Measurements from ENCODE around the gene KRT20. TPM values are rescaled to one million over a fixed set of nuclear protein-coding genes. Genes with fewer than 3 reads are reported as not detected.

Gene KRT20
- total and polyA plus RNA-seq, 2 of the 13 experiments (the other 11 are each of a cell fraction or from before 2014, with no cell fraction given), result 0.13 to 0.20 TPM

DNA sequence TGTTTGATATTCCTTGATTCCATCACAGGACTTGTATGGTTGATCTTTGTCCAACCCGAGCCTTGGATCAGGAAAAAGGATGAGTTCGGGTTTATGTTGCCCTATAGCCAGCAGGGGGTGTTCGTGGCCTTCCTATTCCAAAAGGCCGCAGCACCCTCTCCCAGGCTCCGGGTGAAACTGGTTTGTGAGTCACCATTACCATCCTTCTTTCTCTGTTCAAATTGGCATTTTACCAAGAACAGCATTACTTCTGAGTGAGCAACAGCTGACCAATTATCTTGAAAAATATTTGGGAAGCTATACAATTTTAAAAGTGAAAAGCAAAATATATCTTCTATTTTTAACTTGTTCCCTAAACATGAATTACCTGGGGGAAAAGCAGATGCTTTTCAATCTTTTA lies 24.3 kb upstream of the KRT20 start (continued):
- TF ChIP-seq, protein P1, sequence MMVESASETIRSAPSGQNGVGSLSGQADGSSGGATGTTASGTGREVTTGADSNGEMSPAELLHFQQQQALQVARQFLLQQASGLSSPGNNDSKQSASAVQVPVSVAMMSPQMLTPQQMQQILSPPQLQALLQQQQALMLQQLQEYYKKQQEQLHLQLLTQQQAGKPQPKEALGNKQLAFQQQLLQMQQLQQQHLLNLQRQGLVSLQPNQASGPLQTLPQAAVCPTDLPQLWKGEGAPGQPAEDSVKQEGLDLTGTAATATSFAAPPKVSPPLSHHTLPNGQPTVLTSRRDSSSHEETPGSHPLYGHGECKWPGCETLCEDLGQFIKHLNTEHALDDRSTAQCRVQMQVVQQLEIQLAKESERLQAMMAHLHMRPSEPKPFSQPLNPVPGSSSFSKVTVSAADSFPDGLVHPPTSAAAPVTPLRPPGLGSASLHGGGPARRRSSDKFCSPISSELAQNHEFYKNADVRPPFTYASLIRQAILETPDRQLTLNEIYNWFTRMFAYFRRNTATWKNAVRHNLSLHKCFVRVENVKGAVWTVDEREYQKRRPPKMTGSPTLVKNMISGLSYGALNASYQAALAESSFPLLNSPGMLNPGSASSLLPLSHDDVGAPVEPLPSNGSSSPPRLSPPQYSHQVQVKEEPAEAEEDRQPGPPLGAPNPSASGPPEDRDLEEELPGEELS (CRISPR knock-in tag; IDR thresholded peaks at IDR 0.05), result no peak
- no peak for TF ChIP-seq ZNF263 (CRISPR knock-in tag; IDR thresholded peaks at IDR 0.05)
- TF ChIP-seq ZNF850 (CRISPR knock-in tag; conservative IDR thresholded peaks at IDR 0.05), result no peak
- TF ChIP-seq NR2C2 (CRISPR knock-in tag; IDR thresholded peaks at IDR 0.05; ENCODE audit: borderline replicate concordance), result no peak
- TF ChIP-seq, protein P2, sequence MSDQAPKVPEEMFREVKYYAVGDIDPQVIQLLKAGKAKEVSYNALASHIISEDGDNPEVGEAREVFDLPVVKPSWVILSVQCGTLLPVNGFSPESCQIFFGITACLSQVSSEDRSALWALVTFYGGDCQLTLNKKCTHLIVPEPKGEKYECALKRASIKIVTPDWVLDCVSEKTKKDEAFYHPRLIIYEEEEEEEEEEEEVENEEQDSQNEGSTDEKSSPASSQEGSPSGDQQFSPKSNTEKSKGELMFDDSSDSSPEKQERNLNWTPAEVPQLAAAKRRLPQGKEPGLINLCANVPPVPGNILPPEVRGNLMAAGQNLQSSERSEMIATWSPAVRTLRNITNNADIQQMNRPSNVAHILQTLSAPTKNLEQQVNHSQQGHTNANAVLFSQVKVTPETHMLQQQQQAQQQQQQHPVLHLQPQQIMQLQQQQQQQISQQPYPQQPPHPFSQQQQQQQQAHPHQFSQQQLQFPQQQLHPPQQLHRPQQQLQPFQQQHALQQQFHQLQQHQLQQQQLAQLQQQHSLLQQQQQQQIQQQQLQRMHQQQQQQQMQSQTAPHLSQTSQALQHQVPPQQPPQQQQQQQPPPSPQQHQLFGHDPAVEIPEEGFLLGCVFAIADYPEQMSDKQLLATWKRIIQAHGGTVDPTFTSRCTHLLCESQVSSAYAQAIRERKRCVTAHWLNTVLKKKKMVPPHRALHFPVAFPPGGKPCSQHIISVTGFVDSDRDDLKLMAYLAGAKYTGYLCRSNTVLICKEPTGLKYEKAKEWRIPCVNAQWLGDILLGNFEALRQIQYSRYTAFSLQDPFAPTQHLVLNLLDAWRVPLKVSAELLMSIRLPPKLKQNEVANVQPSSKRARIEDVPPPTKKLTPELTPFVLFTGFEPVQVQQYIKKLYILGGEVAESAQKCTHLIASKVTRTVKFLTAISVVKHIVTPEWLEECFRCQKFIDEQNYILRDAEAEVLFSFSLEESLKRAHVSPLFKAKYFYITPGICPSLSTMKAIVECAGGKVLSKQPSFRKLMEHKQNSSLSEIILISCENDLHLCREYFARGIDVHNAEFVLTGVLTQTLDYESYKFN (CRISPR knock-in tag; conservative IDR thresholded peaks at IDR 0.05), result no peak
- TF ChIP-seq, protein P3, sequence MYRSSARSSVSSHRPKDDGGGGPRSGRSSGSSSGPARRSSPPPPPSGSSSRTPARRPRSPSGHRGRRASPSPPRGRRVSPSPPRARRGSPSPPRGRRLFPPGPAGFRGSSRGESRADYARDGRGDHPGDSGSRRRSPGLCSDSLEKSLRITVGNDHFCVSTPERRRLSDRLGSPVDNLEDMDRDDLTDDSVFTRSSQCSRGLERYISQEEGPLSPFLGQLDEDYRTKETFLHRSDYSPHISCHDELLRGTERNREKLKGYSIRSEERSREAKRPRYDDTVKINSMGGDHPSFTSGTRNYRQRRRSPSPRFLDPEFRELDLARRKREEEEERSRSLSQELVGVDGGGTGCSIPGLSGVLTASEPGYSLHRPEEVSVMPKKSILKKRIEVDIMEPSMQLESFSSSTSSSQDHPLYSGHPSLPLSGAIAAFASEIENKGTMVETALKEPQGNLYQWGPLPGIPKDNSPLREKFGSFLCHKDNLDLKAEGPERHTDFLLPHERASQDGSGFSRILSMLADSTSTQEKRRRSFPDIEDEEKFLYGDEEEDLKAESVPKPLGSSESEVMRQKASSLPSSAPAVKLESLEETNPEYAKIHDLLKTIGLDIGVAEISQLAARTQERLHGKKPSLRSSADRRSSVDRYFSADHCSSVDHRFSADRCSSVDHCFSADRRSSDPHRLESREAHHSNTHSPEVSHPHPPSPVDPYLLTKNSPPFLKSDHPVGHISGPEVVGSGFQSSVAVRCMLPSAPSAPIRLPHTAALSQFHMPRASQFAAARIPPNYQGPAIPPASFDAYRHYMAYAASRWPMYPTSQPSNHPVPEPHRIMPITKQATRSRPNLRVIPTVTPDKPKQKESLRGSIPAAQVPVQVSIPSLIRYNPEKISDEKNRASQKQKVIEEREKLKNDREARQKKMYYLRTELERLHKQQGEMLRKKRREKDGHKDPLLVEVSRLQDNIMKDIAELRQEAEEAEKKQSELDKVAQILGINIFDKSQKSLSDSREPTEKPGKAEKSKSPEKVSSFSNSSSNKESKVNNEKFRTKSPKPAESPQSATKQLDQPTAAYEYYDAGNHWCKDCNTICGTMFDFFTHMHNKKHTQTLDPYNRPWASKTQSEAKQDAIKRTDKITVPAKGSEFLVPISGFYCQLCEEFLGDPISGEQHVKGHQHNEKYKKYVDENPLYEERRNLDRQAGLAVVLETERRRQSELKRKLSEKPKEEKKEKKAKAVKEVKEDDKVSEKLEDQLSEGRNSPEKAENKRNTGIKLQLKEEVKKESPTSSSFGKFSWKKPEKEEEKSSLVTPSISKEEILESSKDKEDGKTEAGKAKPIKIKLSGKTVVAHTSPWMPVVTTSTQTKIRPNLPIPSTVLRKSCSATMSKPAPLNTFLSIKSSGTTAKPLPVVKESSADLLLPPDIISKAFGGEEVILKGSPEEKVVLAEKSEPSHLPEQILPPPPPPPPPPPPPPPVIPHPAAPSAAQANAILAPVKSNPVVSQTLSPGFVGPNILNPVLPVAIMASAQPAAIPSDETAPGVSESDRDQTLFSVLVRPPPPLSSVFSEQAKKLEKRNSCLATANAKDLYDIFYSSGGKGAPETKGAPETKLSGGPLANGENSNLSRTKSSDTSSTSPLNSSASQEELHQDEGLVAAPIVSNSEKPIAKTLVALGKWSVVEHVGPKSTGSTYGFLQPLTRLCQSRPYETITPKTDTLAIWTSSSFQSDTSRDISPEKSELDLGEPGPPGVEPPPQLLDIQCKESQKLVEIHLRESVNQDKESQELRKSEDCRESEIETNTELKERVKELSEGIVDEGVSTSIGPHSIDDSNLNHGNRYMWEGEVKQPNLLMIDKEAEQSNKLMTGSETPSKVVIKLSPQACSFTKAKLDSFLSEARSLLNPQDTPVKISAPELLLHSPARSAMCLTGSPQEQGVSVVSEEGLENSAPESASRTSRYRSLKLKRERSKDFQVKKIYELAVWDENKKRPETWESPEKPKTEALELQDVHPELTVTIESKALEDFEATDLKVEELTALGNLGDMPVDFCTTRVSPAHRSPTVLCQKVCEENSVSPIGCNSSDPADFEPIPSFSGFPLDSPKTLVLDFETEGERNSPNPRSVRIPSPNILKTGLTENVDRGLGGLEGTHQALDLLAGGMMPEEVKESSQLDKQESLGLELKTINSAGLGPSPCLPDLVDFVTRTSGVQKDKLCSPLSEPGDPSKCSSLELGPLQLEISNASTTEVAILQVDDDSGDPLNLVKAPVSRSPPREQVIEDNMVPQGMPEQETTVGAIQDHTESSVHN (CRISPR knock-in tag; IDR thresholded peaks at IDR 0.05), result no peak
- no peak for TF ChIP-seq CEBPB (IDR thresholded peaks at IDR 0.05; ENCODE audit: borderline replicate concordance, low read depth, low read length)
- TF ChIP-seq PAWR (CRISPR knock-in tag; IDR thresholded peaks at IDR 0.05; ENCODE audit: borderline replicate concordance), result no peak
- no peak for TF ChIP-seq RFX1 (IDR thresholded peaks at IDR 0.05)

Data from HepG2 (cell line).